Esophagus (tissue), 2 donors: ENCODE data around the gene PDZD2. TPM values are rescaled to one million over a fixed set of nuclear protein-coding genes. Genes with fewer than 3 reads are reported as not detected.
A peak's percentile ranks its signal among the peaks of the same experiment; 100 is the strongest.
"Not testable (repeated sequence)": the region's sequence is repeated elsewhere in the genome, so short reads cannot be mapped to it uniquely, and the experiment has no call there.

ENCODE experiments used
- H3K27ac ChIP-seq, 2 donors: one replicate each; pipeline ENCODE4 v1.5.1; 2013; ENCODE audit warnings: low read depth in 2 of 2, mild to moderate bottlenecking in 2 of 2, inconsistent platforms in 1 of 2, low read length in 1 of 2, moderate library complexity in 1 of 2
- H3K27me3 ChIP-seq, 2 donors: one replicate each; pipeline ENCODE4 v1.6.1; 2013; ENCODE audit warnings: low read length in 2 of 2, control low read depth in 1 of 2, mild to moderate bottlenecking in 1 of 2; ENCODE audit not compliant: insufficient read depth in 2 of 2, control insufficient read depth in 1 of 2
- H3K36me3 ChIP-seq, 2 donors: one replicate each; pipeline ENCODE4 v1.6.1; 2013; ENCODE audit warnings: low read length in 1 of 2; ENCODE audit not compliant: control insufficient read depth in 2 of 2, insufficient read depth in 2 of 2
- H3K4me1 ChIP-seq, 2 donors: one replicate each; pipeline ENCODE4 v1.6.1; 2013; ENCODE audit warnings: low read length in 1 of 2; ENCODE audit not compliant: control insufficient read depth in 2 of 2, insufficient read depth in 2 of 2
- H3K4me3 ChIP-seq, 2 donors: one replicate each; pipeline ENCODE4 v1.5.1; 2013; ENCODE audit warnings: low read length in 2 of 2, mild to moderate bottlenecking in 2 of 2, low read depth in 1 of 2, moderate library complexity in 1 of 2
- H3K9me3 ChIP-seq, 2 donors: one replicate each; pipeline ENCODE4 v1.6.1; 2013; ENCODE audit warnings: mild to moderate bottlenecking in 2 of 2, low read depth in 1 of 2, low read length in 1 of 2, moderate library complexity in 1 of 2; ENCODE audit not compliant: control insufficient read depth in 2 of 2, insufficient read depth in 1 of 2
- WGBS, 2 donors: extraction: QIAGEN DNeasy Blood & Tissue Kit; methylation state at CpG; one replicate each; pipeline ENCODE4 v1.1.7; 2013; 5-methylcytosine and 5-hydroxymethylcytosine counted together
- polyA plus RNA-seq, 2 donors: library from polyadenylated mRNA; stranded (reverse); fragments of 200-250 nt; gene quantifications; one replicate each; pipeline ENCODE4 v1.2.3, GENCODE V29; 2013
- donor health status: healthy with polysubstance abuse.
- donor health status: Bipolar disorder and iron deficiency.

The PDZD2 gene
- polyA plus RNA-seq, 2 donors = 6.6 to 15.3 TPM

DNA sequence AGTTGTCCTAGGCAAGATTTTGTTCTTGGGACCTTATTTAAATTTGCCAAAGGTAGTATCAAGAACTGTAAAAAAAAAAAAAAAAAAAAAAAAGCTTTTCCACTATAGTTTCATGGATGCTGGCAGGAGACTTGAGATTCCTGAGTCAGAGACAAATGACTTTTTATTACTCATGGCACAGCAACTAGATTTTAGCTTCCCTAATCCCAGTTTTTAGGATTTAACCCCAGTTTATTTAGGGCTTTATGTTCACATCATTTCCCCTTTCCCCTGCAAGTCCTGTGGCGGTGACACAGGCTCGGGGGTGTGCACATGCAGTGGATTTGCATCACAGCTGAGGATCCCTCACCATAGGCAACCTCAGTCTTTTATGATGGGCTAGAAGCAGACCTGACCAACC is 390.3 kb downstream of the PDZD2 start:
- no peaks in the 10 kb centered on the region for H3K9me3 ChIP-seq
- peaks cover 3 to 6% of the 10 kb centered on the region in 2 donors for H3K4me1 ChIP-seq
- no peaks in the 10 kb centered on the region for H3K27me3 ChIP-seq
- no peaks in the 10 kb centered on the region for H3K36me3 ChIP-seq
- no peak overlapping the region for H3K27ac ChIP-seq
- no peak overlapping the region for H3K4me3 ChIP-seq
- 70 to 81% methylated on average over 2 of the region's 2 CpGs for WGBS, 2 donors

DNA sequence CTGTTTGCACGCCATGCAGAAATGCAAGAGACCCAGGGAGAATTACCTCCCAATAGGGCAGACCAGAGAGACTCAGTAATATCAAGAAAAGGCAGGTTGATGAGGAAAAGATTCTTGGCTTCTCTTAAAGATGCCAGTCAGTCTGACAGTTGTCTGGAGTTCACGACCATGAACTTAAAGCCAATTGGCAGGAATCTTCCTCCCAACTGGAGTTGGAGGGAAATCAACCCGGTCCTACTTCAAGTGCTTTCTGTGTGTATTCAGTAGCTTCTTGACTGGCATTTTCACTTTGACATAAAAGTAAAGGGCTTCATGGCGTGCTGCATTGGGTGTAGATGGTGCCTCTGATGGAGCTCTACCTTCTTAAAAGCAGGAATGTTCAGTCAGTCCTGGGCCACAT is 390.9 kb downstream of the PDZD2 start:
- 71 to 76% methylated on average over 4 of the region's 4 CpGs for WGBS, 2 donors

GRCh38 chr5:32030222-32030621 is 391.3 kb downstream of the PDZD2 start:
- H3K9me3 ChIP-seq = no peaks in the 10 kb centered on the region
- 83 to 85% methylated on average over 3 of the region's 3 CpGs for WGBS, 2 donors
- no peaks in the 10 kb centered on the region for H3K27me3 ChIP-seq
- H3K27ac ChIP-seq = no peak overlapping the region
- no peak overlapping the region for H3K4me3 ChIP-seq
- H3K36me3 ChIP-seq = no peaks in the 10 kb centered on the region
- H3K4me1 ChIP-seq = peaks cover 3 to 6% of the 10 kb centered on the region in 2 donors

More for the DNA sequence above, 390.9 kb downstream of the PDZD2 start:
- Histone ChIP-seq H3K4me3 (no peak overlapping the region), H3K27ac (no peak overlapping the region), H3K36me3 (no peaks in the 10 kb centered on the region), H3K4me1 (peaks cover 3 to 6% of the 10 kb centered on the region in 2 donors), H3K27me3 (no peaks in the 10 kb centered on the region), H3K9me3 (no peaks in the 10 kb centered on the region)

GRCh38 chr5:32030686-32031085 is 391.8 kb downstream of the PDZD2 start:
- H3K27ac ChIP-seq = no peak overlapping the region
- WGBS, 2 donors = 83 to 90% methylated on average over 5 of the region's 5 CpGs
- H3K27me3 ChIP-seq = no peaks in the 10 kb centered on the region

DNA sequence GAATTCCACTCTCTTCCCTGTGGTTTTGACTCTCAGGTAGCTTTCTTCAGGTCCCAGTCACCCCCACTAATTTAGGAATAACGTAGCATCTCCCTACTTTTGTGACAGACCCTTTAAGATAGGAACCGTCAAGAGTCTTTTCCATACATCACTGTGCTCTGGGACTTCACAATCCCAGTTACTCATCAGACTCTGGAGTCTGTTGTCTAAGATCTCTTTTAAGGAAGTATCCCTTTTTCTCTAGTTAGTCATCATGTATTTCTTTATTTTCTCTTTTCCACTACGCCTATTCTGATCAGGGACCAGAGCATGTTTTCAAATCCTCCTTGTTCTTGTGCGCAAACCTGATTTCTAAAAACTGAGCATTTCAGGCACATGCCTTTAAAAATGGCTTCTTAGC is 392.2 kb downstream of the PDZD2 start:
- H3K27me3 ChIP-seq = no peaks in the 10 kb centered on the region
- H3K36me3 ChIP-seq = no peaks in the 10 kb centered on the region
- H3K27ac ChIP-seq = no peak overlapping the region
- H3K4me3 ChIP-seq = no peak overlapping the region
- WGBS, 2 donors = 89 to 90% methylated on average over 4 of the region's 4 CpGs
- peaks cover 3 to 6% of the 10 kb centered on the region in 2 donors for H3K4me1 ChIP-seq
- H3K9me3 ChIP-seq = no peaks in the 10 kb centered on the region

More at GRCh38 chr5:32030686-32031085, 391.8 kb downstream of the PDZD2 start:
- Histone ChIP-seq H3K4me3 (no peak overlapping the region), H3K4me1 (peaks cover 3 to 6% of the 10 kb centered on the region in 2 donors), H3K36me3 (no peaks in the 10 kb centered on the region), H3K9me3 (no peaks in the 10 kb centered on the region)

DNA sequence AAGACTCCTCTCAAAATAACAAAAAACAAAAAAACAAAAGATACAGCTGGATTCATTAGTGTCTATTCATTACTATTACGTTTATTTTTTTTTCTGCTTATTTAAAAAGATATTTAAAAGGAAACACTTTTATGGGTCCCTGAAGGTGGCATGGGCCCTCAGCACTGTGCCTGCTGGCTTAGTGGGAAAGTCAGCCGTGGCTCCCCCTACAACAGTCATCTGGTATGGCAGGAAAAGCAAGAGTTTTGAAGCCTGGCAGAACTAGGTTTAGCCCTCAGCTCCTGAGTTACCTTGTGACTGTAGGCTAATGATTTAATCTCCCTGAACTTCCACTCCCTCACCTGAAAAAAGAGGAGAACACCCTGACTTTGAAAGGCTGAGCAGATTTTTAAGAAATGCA is 399.6 kb downstream of the PDZD2 start:
- H3K9me3 ChIP-seq = peaks cover 0 to 4% of the 10 kb centered on the region in 2 donors
- H3K4me1 ChIP-seq = peaks cover 0 to 5% of the 10 kb centered on the region in 2 donors
- 70 to 80% methylated on average over 2 of the region's 2 CpGs for WGBS, 2 donors
- H3K36me3 ChIP-seq = peaks cover 0 to 6% of the 10 kb centered on the region in 2 donors
- no peak overlapping the region for H3K27ac ChIP-seq
- no peaks in the 10 kb centered on the region for H3K27me3 ChIP-seq
- H3K4me3 ChIP-seq = no peak overlapping the region

DNA sequence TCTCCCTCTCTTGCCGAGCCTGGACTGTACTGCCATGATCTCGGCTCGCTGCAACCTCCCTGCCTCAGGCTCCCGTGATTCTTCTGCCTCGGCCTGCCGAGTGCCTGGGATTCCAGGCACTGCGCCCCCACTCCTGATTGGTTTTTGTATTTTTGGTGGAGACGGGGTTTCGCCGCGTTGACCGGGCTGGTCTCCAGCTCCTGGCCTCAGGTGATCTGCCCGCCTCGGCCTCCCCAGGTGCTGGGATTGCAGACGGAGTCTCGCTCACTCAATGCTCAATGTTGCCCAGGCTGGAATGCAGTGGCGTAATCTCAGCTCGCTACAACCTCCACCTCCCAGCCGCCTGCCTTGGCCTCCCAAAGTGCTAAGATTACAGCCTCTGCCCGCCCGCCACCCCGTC is 400.2 kb downstream of the PDZD2 start:
- not testable (repeated sequence) for H3K36me3 ChIP-seq, H3K4me1 ChIP-seq, H3K27ac ChIP-seq, H3K27me3 ChIP-seq, H3K4me3 ChIP-seq, H3K9me3 ChIP-seq
- 96 to 98% methylated on average over 20 to 22 of the region's 22 CpGs for WGBS, 2 donors

- H3K27ac ChIP-seq, H3K4me1 ChIP-seq, H3K9me3 ChIP-seq, H3K36me3 ChIP-seq, H3K4me3 ChIP-seq, H3K27me3 ChIP-seq: not testable (repeated sequence)
- WGBS, 2 donors = 94 to 96% methylated on average over 26 of the region's 26 CpGs
Measured at GRCh38 chr5:32039601-32040000, 400.7 kb downstream of the PDZD2 start.

DNA sequence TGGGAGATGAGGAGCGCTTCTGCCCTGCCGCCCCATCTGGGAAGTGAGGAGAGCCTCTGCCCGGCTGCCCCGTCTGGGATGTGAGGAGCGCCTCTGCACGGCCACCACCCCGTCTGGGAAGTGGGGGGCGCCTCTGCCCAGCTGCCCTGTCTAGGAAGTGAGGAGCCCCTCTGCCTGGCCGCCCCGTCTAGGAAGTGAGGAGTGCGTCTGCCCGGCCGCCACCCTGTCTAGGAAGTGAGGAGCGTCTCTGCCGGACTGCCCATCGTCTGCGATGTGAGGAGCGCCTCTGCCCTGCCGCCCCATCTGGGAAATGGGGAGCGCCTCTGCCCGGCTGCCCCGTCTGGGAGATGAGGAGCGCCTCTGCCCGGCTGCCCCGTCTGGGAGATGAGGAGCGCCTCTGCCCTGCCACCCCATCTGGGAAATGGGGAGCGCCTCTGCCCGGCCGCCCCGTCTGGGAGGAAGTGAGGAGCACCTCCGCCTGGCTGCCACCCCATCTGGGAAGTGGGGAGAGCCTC is 401.3 kb downstream of the PDZD2 start:
- H3K4me1 ChIP-seq, H3K36me3 ChIP-seq, H3K4me3 ChIP-seq, H3K27ac ChIP-seq, H3K9me3 ChIP-seq, H3K27me3 ChIP-seq: not testable (repeated sequence)
- WGBS, 2 donors = 98% methylated on average over 31 of the region's 31 CpGs

DNA sequence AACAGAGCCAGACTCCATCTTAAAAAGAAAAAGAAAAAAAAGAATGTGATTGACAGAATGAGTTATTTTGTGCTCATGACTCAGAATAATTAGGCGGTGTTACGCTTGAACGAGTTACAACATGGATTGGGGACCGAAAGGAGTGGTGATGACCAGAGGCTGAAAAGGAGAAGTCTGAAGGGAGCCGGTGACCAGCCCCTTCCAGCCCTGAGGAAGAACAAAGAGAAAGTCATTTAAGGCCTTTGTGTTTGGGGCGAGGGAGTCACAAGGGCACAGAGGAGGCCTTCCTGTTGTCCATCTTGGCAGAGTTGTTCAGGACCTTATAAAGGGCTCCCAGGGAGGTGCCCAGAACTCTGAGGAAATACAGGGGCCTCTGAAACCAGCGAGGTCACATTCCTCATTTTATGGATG is 403.6 kb downstream of the PDZD2 start:
- WGBS, 2 donors = 37 to 53% methylated on average over 7 of the region's 7 CpGs
- Histone ChIP-seq H3K4me3 (no peak overlapping the region), H3K9me3 (peaks cover 0 to 4% of the 10 kb centered on the region in 2 donors), H3K36me3 (peaks cover 0 to 6% of the 10 kb centered on the region in 2 donors), H3K4me1 (peaks cover 0 to 6% of the 10 kb centered on the region in 2 donors), H3K27ac (peak overlapping the region; percentile 22 to 65), H3K27me3 (no peaks in the 10 kb centered on the region)
